Keratinocyte (primary cell): Measurements from ENCODE around the gene DAO. TPM values are rescaled to one million over a fixed set of nuclear protein-coding genes. Genes with fewer than 3 reads are reported as not detected.

ENCODE experiments used
- DNase-seq: peaks from one replicate; pipeline ENCODE4 v3.0.0-alpha.2; 2011; ENCODE audit warnings: low read depth, missing footprints, low spot score
- FAIRE-seq: peaks from 2 replicates; lab custom pipeline; 2011; peaks lifted over from hg19 to GRCh38; lab: Jason Lieb, UNC
- H2AFZ ChIP-seq: 2 replicates; pipeline ENCODE4 v1.6.0; 2012; ENCODE audit warnings: low read length, control low read depth, inconsistent platforms; ENCODE audit not compliant: control insufficient read depth
- H3K27ac ChIP-seq: 2 replicates; pipeline ENCODE4 v1.5.1; 2011; ENCODE audit warnings: low read length; ENCODE audit not compliant: control insufficient read depth, insufficient read depth
- H3K27me3 ChIP-seq: 3 replicates; pipeline ENCODE4 v1.6.0; 2011; ENCODE audit warnings: low read length; ENCODE audit not compliant: control insufficient read depth, insufficient read depth; ENCODE audit errors: extremely low read depth
- H3K36me3 ChIP-seq, 2 experiments: 2 replicates in 1 of 2; 3 replicates in 1 of 2; pipeline ENCODE4 v1.5.1; 2011; ENCODE audit warnings: low read length in 2 of 2, mild to moderate bottlenecking in 1 of 2; ENCODE audit not compliant: control insufficient read depth in 2 of 2, insufficient read depth in 2 of 2; ENCODE audit errors: extremely low read depth in 1 of 2
- H3K4me1 ChIP-seq: 3 replicates; pipeline ENCODE4 v1.5.1; 2011; ENCODE audit warnings: low read length; ENCODE audit not compliant: control insufficient read depth, insufficient read depth; ENCODE audit errors: extremely low read depth
- H3K4me2 ChIP-seq: 3 replicates; pipeline ENCODE4 v1.6.0; 2011; ENCODE audit warnings: low read depth, low read length; ENCODE audit not compliant: control insufficient read depth, insufficient read depth; ENCODE audit errors: extremely low read depth
- H3K4me3 ChIP-seq, 3 experiments: fragments of 200-600 bp in 1 of 3; sonication (generic) in 1 of 3; 2 replicates in 2 of 3; 3 replicates in 1 of 3; pipeline ENCODE4 v1.5.1; 2011 to 2016; ENCODE audit warnings: low read length in 3 of 3, mild to moderate bottlenecking in 3 of 3, control low read depth in 2 of 3, inconsistent platforms in 1 of 3, low read depth in 1 of 3, mixed read lengths in 1 of 3, mixed run types in 1 of 3, moderate library complexity in 1 of 3; ENCODE audit not compliant: control insufficient read depth in 2 of 3, insufficient read depth in 2 of 3; ENCODE audit errors: extremely low read depth in 1 of 3
- H3K79me2 ChIP-seq: 2 replicates; pipeline ENCODE4 v1.6.0; 2012; ENCODE audit warnings: low read length; ENCODE audit not compliant: control insufficient read depth, insufficient read depth
- H3K9ac ChIP-seq: 3 replicates; pipeline ENCODE4 v1.6.0; 2011; ENCODE audit warnings: low read length; ENCODE audit not compliant: control insufficient read depth, insufficient read depth; ENCODE audit errors: extremely low read depth
- H3K9me1 ChIP-seq: 3 replicates; pipeline ENCODE4 v1.6.0; 2011; ENCODE audit warnings: low read length; ENCODE audit not compliant: control insufficient read depth, insufficient read depth; ENCODE audit errors: extremely low read depth
- H3K9me3 ChIP-seq: 2 replicates; pipeline ENCODE4 v1.5.1; 2012; ENCODE audit warnings: low read depth, low read length; ENCODE audit not compliant: control insufficient read depth
- H4K20me1 ChIP-seq: 3 replicates; pipeline ENCODE4 v1.6.0; 2011; ENCODE audit warnings: low read length; ENCODE audit not compliant: control insufficient read depth, insufficient read depth; ENCODE audit errors: extremely low read depth
- EZH2 ChIP-seq: IDR thresholded peaks from one replicate; pipeline ENCODE4 v1.6.1; 2012; ENCODE audit warnings: inconsistent platforms, mild to moderate bottlenecking, low read length, moderate library complexity
- dilution Hi-C: fragments of 300-500 bp; cut with MboI; formaldehyde crosslinking; loops from one replicate; pipeline ENCODE4 v1.7.0; 2020; ENCODE audit warnings: low sequenced_read_pairs; ENCODE audit not compliant: extremely low pct_ligation_motif_present
- polyA plus RNA-seq, 5 experiments: library from polyadenylated mRNA; depleted of rRNA in 3 of 5; stranded (reverse) in 3 of 5; stranded (forward) in 1 of 5; unstranded in 1 of 5; fragments of >200 nt; gene quantifications; 1 replicate in 1 of 5; 2 replicates in 3 of 5; 3 replicates in 1 of 5; pipeline versions ENCODE4 v1.2.1 to v1.2.3, GENCODE V29; 2011 to 2012; ENCODE audit warnings: missing spikeins in 2 of 5, low read depth in 1 of 5, low replicate concordance in 1 of 5
- TF ChIP-seq, protein P1 (sequence below), 3 experiments: IDR thresholded peaks in 1 of 3; conservative IDR thresholded peaks in 1 of 3; optimal IDR thresholded peaks in 1 of 3; 2 replicates in 2 of 3; 3 replicates in 1 of 3; pipeline versions ENCODE3 to v1.5.1; 2011; ENCODE audit warnings: low read length in 3 of 3, mild to moderate bottlenecking in 3 of 3, moderate library complexity in 2 of 3, control low read depth in 1 of 3, inconsistent platforms in 1 of 3; ENCODE audit not compliant: insufficient read depth in 2 of 3; ENCODE audit errors: extremely low read depth in 1 of 3

The DAO gene
- polyA plus RNA-seq, 1 donor (not counting 4 experiments of a cell fraction or from before 2014, with no cell fraction given) = not detected

DNA sequence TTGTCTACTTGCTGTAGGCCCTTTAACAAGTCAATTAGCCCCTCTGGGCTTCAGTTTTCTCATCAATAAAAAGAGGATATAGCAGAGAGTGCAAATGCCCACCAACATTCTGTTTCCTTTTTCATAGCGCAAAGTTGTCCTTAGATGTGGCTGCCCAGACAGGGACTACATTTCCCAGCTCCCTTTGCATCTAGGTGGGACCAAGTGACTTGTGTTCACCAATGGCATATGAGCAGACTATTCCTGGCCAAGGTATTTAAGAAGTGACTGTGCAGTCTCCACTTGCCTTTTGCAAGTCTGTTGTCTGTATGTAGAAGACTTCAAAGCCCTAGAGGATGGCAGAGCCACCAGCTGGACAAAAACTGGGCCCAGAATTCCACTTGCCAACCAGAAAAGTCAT is 59.7 kb downstream of the DAO start:
- peaks cover 5% of the 10 kb centered on the region for H3K27me3 ChIP-seq
- no peaks in the 10 kb centered on the region for H3K79me2 ChIP-seq
- no peak overlapping the region for H2AFZ ChIP-seq
- no peaks in the 10 kb centered on the region for H3K9me1 ChIP-seq
- H3K9ac ChIP-seq = no peak overlapping the region
- H3K27ac ChIP-seq = no peak overlapping the region
- H4K20me1 ChIP-seq = no peaks in the 10 kb centered on the region
- no peaks in the 10 kb centered on the region for H3K9me3 ChIP-seq
- TF ChIP-seq, protein P1, sequence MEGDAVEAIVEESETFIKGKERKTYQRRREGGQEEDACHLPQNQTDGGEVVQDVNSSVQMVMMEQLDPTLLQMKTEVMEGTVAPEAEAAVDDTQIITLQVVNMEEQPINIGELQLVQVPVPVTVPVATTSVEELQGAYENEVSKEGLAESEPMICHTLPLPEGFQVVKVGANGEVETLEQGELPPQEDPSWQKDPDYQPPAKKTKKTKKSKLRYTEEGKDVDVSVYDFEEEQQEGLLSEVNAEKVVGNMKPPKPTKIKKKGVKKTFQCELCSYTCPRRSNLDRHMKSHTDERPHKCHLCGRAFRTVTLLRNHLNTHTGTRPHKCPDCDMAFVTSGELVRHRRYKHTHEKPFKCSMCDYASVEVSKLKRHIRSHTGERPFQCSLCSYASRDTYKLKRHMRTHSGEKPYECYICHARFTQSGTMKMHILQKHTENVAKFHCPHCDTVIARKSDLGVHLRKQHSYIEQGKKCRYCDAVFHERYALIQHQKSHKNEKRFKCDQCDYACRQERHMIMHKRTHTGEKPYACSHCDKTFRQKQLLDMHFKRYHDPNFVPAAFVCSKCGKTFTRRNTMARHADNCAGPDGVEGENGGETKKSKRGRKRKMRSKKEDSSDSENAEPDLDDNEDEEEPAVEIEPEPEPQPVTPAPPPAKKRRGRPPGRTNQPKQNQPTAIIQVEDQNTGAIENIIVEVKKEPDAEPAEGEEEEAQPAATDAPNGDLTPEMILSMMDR (optimal IDR thresholded peaks at IDR 0.05 in 1 of 3, IDR thresholded peaks at IDR 0.05 in 1 of 3, conservative IDR thresholded peaks at IDR 0.05 in 1 of 3; ENCODE audit: extremely low read depth in 1 of 3, insufficient read depth in 2 of 3, low read length in 3 of 3) = no peak
- no peak for TF ChIP-seq EZH2
- dilution Hi-C loops = no loop called here
- no peak overlapping the region for H3K4me2 ChIP-seq
- FAIRE-seq (no peak), DNase-seq (no peak)
- no peak overlapping the region for H3K4me3 ChIP-seq
- no peaks in the 10 kb centered on the region for H3K4me1 ChIP-seq
- H3K36me3 ChIP-seq = no peaks in the 10 kb centered on the region

DNA sequence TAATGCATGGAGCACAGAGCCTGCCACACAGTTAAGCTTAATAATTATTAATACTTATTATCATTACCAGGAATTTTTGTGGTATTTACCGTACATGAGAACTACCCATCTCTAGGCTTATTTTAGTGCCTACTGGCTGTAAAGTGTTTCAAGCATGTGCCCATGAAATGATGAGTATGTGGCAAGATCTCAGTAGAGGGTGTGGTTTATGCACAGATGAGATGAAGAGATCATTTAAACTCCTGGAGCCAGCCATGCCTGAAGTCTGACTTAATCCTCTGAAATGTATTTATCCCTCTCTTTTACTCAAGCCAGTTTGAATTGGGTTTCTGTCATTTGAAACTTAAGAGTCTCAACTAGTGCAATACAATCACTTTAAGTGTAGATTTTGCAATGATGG is 60.2 kb downstream of the DAO start:
- Histone ChIP-seq H2AFZ (no peak overlapping the region), H3K4me1 (no peaks in the 10 kb centered on the region), H3K27me3 (peaks cover 5% of the 10 kb centered on the region), H3K9ac (no peak overlapping the region), H3K36me3 (no peaks in the 10 kb centered on the region), H3K9me1 (no peaks in the 10 kb centered on the region), H3K4me3 (no peak overlapping the region), H3K9me3 (no peaks in the 10 kb centered on the region), H3K79me2 (no peaks in the 10 kb centered on the region), H4K20me1 (no peaks in the 10 kb centered on the region), H3K27ac (no peak overlapping the region), H3K4me2 (no peak overlapping the region)
- FAIRE-seq (no peak), DNase-seq (no peak)
- no peak for TF ChIP-seq EZH2
- TF ChIP-seq, protein P1 (optimal IDR thresholded peaks at IDR 0.05 in 1 of 3, IDR thresholded peaks at IDR 0.05 in 1 of 3, conservative IDR thresholded peaks at IDR 0.05 in 1 of 3; ENCODE audit: extremely low read depth in 1 of 3, insufficient read depth in 2 of 3, low read length in 3 of 3) = no peak
- dilution Hi-C loops = no loop called here
